Heart left ventricle (tissue), 16 donors: ENCODE measurements around the gene CNST. TPM values are rescaled to one million over a fixed set of nuclear protein-coding genes. Genes with fewer than 3 reads are reported as not detected.
A peak's percentile ranks its signal among the peaks of the same experiment; 100 is the strongest.

Experiments used
- ATAC-seq, 4 donors: fragments of 200-7000 bp; cut with Tn5 transposase; one replicate each; pipeline ENCODE4 v1.9.1; 2020 to 2022; ENCODE audit warnings: moderate library complexity in 4 of 4, mild to moderate bottlenecking in 3 of 4, moderate number of reproducible peaks in 1 of 4
- DNase-seq, 5 donors: peaks; one replicate each; pipeline ENCODE4 v3.0.0-alpha.2; 2020
- H3K27ac ChIP-seq, 12 donors: fragments of 200-600 bp; sonication (generic) in 4 of 12; one replicate each; pipeline versions ENCODE4 v1.5.0 to v1.8.0; 2016 to 2022; ENCODE audit warnings: mild to moderate bottlenecking in 2 of 12
- H3K27me3 ChIP-seq, 9 donors: fragments of 200-600 bp; sonication (generic) in 2 of 9; one replicate each; pipeline versions ENCODE4 v1.5.1 to v1.8.0; 2016 to 2022; ENCODE audit warnings: mild to moderate bottlenecking in 3 of 9
- H3K36me3 ChIP-seq, 9 donors: fragments of 200-600 bp; sonication (generic) in 2 of 9; one replicate each; pipeline versions ENCODE4 v1.5.0 to v1.8.0; 2018 to 2022; ENCODE audit warnings: mild to moderate bottlenecking in 2 of 9
- H3K4me1 ChIP-seq, 12 donors: fragments of 200-600 bp; sonication (generic) in 4 of 12; one replicate each; pipeline versions ENCODE4 v1.5.0 to v1.8.0; 2016 to 2022; ENCODE audit warnings: mild to moderate bottlenecking in 3 of 12
- H3K4me3 ChIP-seq, 12 donors: fragments of 200-600 bp; sonication (generic) in 4 of 12; one replicate each; pipeline versions ENCODE4 v1.5.0 to v1.8.0; 2017 to 2022; ENCODE audit warnings: mild to moderate bottlenecking in 9 of 12, moderate library complexity in 4 of 12
- H3K9me3 ChIP-seq, 12 donors: fragments of 200-600 bp; sonication (generic) in 4 of 12; one replicate each; pipeline versions ENCODE4 v1.5.0 to v1.8.0; 2016 to 2022; ENCODE audit warnings: mild to moderate bottlenecking in 1 of 12
- POLR2A ChIP-seq, 2 donors: fragments of 450-650 bp; IDR thresholded peaks; one replicate each; pipeline ENCODE4 v1.6.1; 2017; ENCODE audit warnings: antibody characterized with exemption in 2 of 2, mild to moderate bottlenecking in 2 of 2, moderate library complexity in 2 of 2
- WGBS, 4 donors: extraction: QIAGEN DNeasy Blood & Tissue Kit in 2 of 4; methylation state at CpG; one replicate each; pipeline versions ENCODE4 v1.1.5 to v1.1.7; 2013 to 2018; 5-methylcytosine and 5-hydroxymethylcytosine counted together
- intact Hi-C, 10 donors: fragments of 100-400 bp; cut with DNase I; formaldehyde crosslinking; loops; one replicate each; pipeline versions ENCODE4 v1.11.1 to v1.14.2; 2022
- long read RNA-seq, 3 donors: library from polyadenylated mRNA; unstranded; transcript quantifications; one replicate each; pipeline ENCODE4 v2.0.0, GENCODE V29; 2020 to 2021
- polyA plus RNA-seq, 2 donors: library from polyadenylated mRNA; stranded (reverse); fragments of 200-250 nt; gene quantifications; one replicate each; pipeline ENCODE4 v1.2.3, GENCODE V29; 2013
- total RNA-seq, 9 donors: library from RNA; depleted of rRNA in 2 of 9; stranded (reverse); fragments of >200 nt in 2 of 9; fragmentation: NEBNext Ultra II Directional in 3 of 9; extraction: Animal tissue kit (Norgen Biotek cat#: 25700) in 3 of 9; gene quantifications; one replicate each; pipeline versions ENCODE4 v1.1.0 to v1.2.4, GENCODE V29; 2016 to 2023
- TF ChIP-seq, protein P1 (sequence below), 12 donors: fragments of 200-600 bp; sonication (generic) in 4 of 12; IDR thresholded peaks; one replicate each; pipeline versions ENCODE4 v1.5.0 to v1.8.0; 2018 to 2022; ENCODE audit warnings: antibody characterized with exemption in 12 of 12, mild to moderate bottlenecking in 5 of 12
- donor health status: ischemic (EF 13 %, LVEDD 7.1; RV severe dilation, severe dysfunction).
- donor health status: healthy with polysubstance abuse.
- donor health status: DM: no; HTN: yes; CAD: no.
- donor health status: DM: no; HTN: no; CAD: no.
- donor health status: ischemic (EF 25% LVEDD 6.9; RV normal size, moderate dysfunction).
- donor health status: ischemic (EF 25% LVEDD 5.7; RV mildly dilated, moderate dysfunction).
- donor health status: healthy.
- donor health status: DM: yes; HTN: yes; CAD: no.
- donor health status: ischemic (EF 35%, LVEDD 5.7; RV mildly dilated, moderate dysfunction).
- donor health status: nonischemic (EF 11% LVEDD 7.7; RV severe dilation, severe dysfunction).
- donor health status: DM: yes; HTN: yes; CAD: no.
- donor health status: PGD.
- donor health status: ischemic (EF 29% LVEDD 5.4; RV normal size, mild dysfunction).
- donor health status: nonischemic (EF 23%, LVEDD 6.1; RV moderate dilation, normal function).

CNST gene
- total RNA-seq (10 to 100 TPM; 14.0 to 23.9 (median 19.1) TPM), polyA plus RNA-seq (10 to 100 TPM in 1 of 2 donors, 1 to 10 TPM in 1; 3.9 to 11.9 TPM)
- long read RNA-seq, donor 1, partial matches to known transcripts = 3 of 6 reads
- long read RNA-seq, donor 1, other reads (novel, unspliced or antisense) = 3 of 6 reads
- long read RNA-seq, donor 2, partial matches to known transcripts = 8 of 8 reads
- long read RNA-seq, donor 2, other reads (novel, unspliced or antisense) = 0 of 8 reads
- long read RNA-seq, donor 3, partial matches to known transcripts = 7 of 7 reads
- long read RNA-seq, donor 3, other reads (novel, unspliced or antisense) = 0 of 7 reads

GRCh38 chr1:246566128-246566812 is at the start of gene CNST, which contains the start of gene TFB2M:
CNST (plus strand) TSS chr1:246566456; CDS start chr1:246591563, 25,107 bp downstream.
TFB2M (minus strand) TSS chr1:246566261; CDS start chr1:246566138, 123 bp downstream.
- Histone ChIP-seq H3K9me3 (no peaks in the 10 kb centered on the region), H3K4me1 (peaks cover 15 to 60% (median 51%) of the 10 kb centered on the region in 12 donors), H3K4me3 (peak within 1 kb of the TSS; percentile 65 to 99 (median 93)), H3K27ac (peak within 1 kb of the TSS; percentile 90 to 98 (median 96)), H3K27me3 (no peaks in the 10 kb centered on the region), H3K36me3 (peaks cover 0 to 25% (median 17%) of the 10 kb centered on the region in 9 donors)
- peak; percentile 70 to 82 for TF ChIP-seq POLR2A (IDR thresholded peaks at IDR 0.05)
- TF ChIP-seq, protein P1, sequence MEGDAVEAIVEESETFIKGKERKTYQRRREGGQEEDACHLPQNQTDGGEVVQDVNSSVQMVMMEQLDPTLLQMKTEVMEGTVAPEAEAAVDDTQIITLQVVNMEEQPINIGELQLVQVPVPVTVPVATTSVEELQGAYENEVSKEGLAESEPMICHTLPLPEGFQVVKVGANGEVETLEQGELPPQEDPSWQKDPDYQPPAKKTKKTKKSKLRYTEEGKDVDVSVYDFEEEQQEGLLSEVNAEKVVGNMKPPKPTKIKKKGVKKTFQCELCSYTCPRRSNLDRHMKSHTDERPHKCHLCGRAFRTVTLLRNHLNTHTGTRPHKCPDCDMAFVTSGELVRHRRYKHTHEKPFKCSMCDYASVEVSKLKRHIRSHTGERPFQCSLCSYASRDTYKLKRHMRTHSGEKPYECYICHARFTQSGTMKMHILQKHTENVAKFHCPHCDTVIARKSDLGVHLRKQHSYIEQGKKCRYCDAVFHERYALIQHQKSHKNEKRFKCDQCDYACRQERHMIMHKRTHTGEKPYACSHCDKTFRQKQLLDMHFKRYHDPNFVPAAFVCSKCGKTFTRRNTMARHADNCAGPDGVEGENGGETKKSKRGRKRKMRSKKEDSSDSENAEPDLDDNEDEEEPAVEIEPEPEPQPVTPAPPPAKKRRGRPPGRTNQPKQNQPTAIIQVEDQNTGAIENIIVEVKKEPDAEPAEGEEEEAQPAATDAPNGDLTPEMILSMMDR (IDR thresholded peaks at IDR 0.05) = peak in 2 of 12 donors; percentile 15 to 18
- intact Hi-C loops = loop anchor here (1.0 to 10.0 kb wide), 12 partner anchors 36 to 133 kb away; partner anchors contain the start of gene SMYD3 (in 1 of the 10)
- WGBS, 4 donors = 0 to 1% (median 1%) methylated on average over 9 to 61 of the region's 62 CpGs
- DNase-seq (peak; percentile 98 to 99 (median 98)), ATAC-seq (peak; percentile 97 to 99 (median 98))

- DNase-seq (no peak), ATAC-seq (no peak)
These were observed 48.9 kb upstream of the CNST start for GRCh38 chr1:246517391-246517790.

GRCh38 chr1:246518456-246519205 is 47.6 kb upstream of the CNST start:
- intact Hi-C loops = no loop called here
- ATAC-seq (no peak), DNase-seq (no peak)
- Histone ChIP-seq H3K27ac (no peak overlapping the region), H3K4me1 (no peaks in the 10 kb centered on the region), H3K36me3 (no peaks in the 10 kb centered on the region), H3K27me3 (no peaks in the 10 kb centered on the region), H3K4me3 (no peak overlapping the region), H3K9me3 (peaks cover 0 to 35% (median 28%) of the 10 kb centered on the region in 12 donors)
- TF ChIP-seq, protein P1 (IDR thresholded peaks at IDR 0.05) = no peak
- TF ChIP-seq POLR2A (IDR thresholded peaks at IDR 0.05) = no peak
- 82 to 91% (median 85%) methylated on average over 12 to 17 of the region's 17 CpGs for WGBS, 4 donors

More at GRCh38 chr1:246517391-246517790, 48.9 kb upstream of the CNST start:
- peaks cover 0 to 41% (median 28%) of the 10 kb centered on the region in 12 donors for H3K9me3 ChIP-seq
- no peak overlapping the region for H3K27ac ChIP-seq
- no peak overlapping the region for H3K4me3 ChIP-seq
- H3K27me3 ChIP-seq = no peaks in the 10 kb centered on the region
- intact Hi-C loops = no loop called here
- H3K4me1 ChIP-seq = no peaks in the 10 kb centered on the region
- H3K36me3 ChIP-seq = no peaks in the 10 kb centered on the region
- TF ChIP-seq POLR2A (IDR thresholded peaks at IDR 0.05) = no peak
- TF ChIP-seq, protein P1 (IDR thresholded peaks at IDR 0.05) = no peak
- 71 to 81% (median 79%) methylated on average over 6 to 7 of the region's 7 CpGs for WGBS, 4 donors
